GM18505 (cell line): Measurements from ENCODE around the gene SMCO2.

ENCODE experiments used
- ATAC-seq: cut with Tn5 transposase; IDR thresholded peaks from one replicate; pipeline ENCODE4 v1.9.1; 2021; ENCODE audit not compliant: unreplicated experiment
- POLR2A ChIP-seq: IDR thresholded peaks from 4 replicates; pipeline ENCODE4 v1.6.1; 2011; ENCODE audit warnings: borderline replicate concordance; ENCODE audit not compliant: insufficient read depth, insufficient read length; ENCODE audit errors: extremely low read depth

SMCO2 gene

GRCh38 chr12:27446436-27446835 is at the start of gene SMCO2:
Gene SMCO2 (plus strand): TSS chr12:27446736. CDS start chr12:27470632, 23,896 bp downstream.
- no peak for TF ChIP-seq POLR2A
- ATAC-seq, result no peak

GRCh38 chr12:27398466-27398865 is 48.1 kb upstream of the SMCO2 start:
- ATAC-seq, result no peak
- no peak for TF ChIP-seq POLR2A

GRCh38 chr12:27399074-27399473 is 47.5 kb upstream of the SMCO2 start:
- ATAC-seq, result no peak
- TF ChIP-seq POLR2A, result no peak

DNA sequence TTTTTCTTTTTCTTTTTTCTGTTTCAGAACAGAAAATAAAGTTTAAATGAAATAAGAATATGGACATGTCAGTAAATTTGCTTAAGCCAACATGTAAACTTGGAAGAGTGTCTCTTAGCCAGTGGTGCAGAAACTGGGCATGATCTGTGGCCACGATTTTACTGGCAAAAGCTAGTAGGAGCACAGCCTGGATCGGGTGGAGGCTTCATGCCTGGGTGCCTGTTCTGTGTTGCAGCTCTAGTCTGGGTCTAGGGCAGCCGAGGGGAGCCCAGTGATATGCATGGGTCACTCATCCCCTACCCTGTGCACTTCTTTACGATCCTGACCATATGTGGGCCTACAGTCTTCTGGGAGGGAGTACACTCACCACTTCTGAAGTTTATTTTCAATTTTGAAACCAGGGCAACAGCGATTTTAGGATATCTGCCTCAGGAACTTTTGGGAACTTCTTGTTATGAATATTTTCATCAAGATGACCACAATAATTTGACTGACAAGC is 45.6 kb upstream of the SMCO2 start:
- ATAC-seq, result no peak
- no peak for TF ChIP-seq POLR2A

GRCh38 chr12:27412047-27412446 is 34.5 kb upstream of the SMCO2 start:
- no peak for TF ChIP-seq POLR2A
- ATAC-seq, result no peak

DNA sequence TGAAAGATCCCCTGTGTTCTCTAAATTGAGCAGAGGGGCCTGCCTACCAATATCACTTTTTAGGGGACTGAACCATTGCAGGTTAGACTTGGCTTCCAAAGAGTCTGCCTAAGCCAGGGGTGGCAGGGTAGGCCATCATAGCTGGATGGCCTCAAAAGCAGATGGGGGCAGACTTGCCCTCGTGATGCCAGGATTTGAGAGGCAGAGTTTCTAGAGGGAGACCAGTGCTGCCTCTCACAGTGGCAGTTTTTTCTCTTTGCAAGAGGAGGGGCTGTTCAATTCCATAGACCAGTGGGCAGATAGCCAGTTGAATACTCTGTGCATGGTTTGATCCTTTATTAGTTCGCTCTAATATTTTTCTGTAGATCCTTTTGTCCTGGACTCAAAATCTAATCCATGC is 23.8 kb upstream of the SMCO2 start:
- no peak for ATAC-seq
- TF ChIP-seq POLR2A, result no peak

DNA sequence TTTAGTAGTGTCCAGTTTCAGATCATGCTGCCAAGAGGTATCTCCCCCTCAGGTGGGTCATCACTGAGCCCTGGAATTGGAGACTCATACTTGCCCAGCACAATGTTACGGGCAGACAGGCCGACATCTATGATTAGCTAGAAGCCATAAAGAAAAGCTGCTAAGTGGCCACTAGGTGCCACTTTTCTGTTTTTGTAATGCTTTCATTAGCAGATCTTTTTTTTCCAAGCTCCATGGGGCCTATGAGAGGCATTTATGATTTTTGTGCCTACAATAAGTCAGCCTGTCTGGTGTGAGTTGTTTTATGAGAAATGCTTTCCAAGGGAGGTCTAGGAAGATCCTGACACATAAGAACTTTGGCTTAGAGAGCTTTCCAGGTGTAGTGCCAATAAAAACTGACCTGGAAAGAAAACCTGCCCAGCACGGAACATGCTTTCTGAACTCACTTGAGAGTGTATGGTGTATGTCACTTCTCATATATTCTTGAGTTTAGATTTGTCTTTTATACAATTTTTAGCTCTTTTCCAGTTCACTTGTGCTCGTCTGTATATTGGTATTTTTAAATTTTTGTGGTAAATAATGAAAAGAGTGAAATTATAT is 21.8 kb upstream of the SMCO2 start:
- ATAC-seq, result no peak
- TF ChIP-seq POLR2A, result no peak

- no peak for TF ChIP-seq POLR2A
These were observed 21.2 kb upstream of the SMCO2 start for GRCh38 chr12:27425306-27425705.

DNA sequence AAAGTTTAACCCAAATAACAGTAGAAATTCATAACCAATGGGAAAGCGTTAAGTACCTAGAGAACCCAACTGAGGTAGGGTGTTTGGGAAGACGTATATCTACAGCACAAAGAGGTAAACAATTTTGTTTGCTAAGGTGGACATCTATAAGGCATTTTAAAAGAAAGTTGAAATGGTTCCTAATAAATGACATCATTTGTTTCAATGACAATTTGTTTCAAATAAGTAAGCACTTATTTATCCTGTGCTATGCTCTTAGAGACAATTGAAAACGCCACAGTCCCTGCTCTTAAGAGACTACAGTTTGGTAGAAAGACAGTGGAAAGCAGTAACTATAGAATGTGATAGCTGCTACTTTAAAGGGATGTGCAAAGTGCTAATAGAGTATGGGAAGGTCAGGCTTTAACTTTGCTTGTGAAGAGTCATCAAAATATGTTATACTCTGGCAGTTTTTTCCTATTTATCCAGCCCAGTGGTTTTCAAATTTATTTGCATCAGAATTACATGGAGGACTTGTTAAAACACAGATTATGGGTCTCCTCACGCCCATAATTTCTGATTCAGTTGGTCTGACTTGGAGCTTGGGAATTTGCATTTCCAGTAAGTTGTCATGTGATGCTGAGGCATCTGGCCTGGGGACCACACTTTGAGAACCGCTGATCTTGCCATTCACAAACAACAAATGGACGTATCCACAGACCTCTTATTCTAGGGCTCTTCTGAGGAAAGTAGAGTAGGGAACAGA is 19.6 kb upstream of the SMCO2 start:
- TF ChIP-seq POLR2A, result no peak
- no peak for ATAC-seq

More at GRCh38 chr12:27425306-27425705, 21.2 kb upstream of the SMCO2 start:
- no peak for ATAC-seq

DNA sequence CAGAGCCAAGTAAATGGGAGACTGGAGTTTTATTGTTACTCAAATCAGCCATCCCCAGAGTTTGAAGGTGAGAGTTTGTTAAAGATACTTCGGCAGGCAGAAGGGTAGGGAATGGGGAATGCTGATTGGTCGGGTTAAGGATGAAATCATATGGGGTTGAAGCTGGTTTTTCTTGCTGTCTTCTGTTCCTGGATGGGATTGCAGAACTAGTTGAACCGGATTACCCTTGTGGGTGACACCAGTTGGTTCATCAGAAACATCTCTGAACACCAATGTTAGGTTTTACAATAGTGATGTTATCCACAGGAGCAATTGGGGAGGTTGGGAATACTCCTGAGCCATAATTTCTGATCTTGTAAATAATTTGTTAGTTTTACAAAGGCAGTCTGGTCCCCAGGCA is 18.7 kb upstream of the SMCO2 start:
- ATAC-seq, result no peak
- no peak for TF ChIP-seq POLR2A

- no peak for ATAC-seq
These were observed 18.1 kb upstream of the SMCO2 start for GRCh38 chr12:27428466-27428865.

GRCh38 chr12:27429606-27430005 is 16.9 kb upstream of the SMCO2 start:
- TF ChIP-seq POLR2A, result no peak

More at GRCh38 chr12:27428466-27428865, 18.1 kb upstream of the SMCO2 start:
- TF ChIP-seq POLR2A, result no peak

GRCh38 chr12:27431185-27431584 is 15.4 kb upstream of the SMCO2 start:
- TF ChIP-seq POLR2A, result no peak
- ATAC-seq, result no peak

More at GRCh38 chr12:27429606-27430005, 16.9 kb upstream of the SMCO2 start:
- ATAC-seq, result no peak
